HEK293 (cell line): ENCODE data around the gene PPP1R36.

Experiments
- CTCF ChIA-PET: fragments of 350-600 bp; formaldehyde crosslinking; extraction: SDS; loops from one replicate; lab custom pipeline; 2021; ENCODE audit warnings: antibody characterized with exemption; lab: Yijun Ruan, JAX
- POLR2A ChIA-PET: fragments of 300-600 bp; formaldehyde crosslinking; extraction: SDS; loops from one replicate; lab custom pipeline; 2020; ENCODE audit warnings: antibody characterized with exemption, inconsistent platforms; lab: Yijun Ruan, JAX
- H3K27ac ChIP-seq: fragments of 200-500 bp; sonication (Bioruptor generic); 2 replicates; pipeline ENCODE4 v1.5.1; 2014; ENCODE audit warnings: low read depth, low read length, control low read depth, inconsistent platforms; ENCODE audit errors: extremely low read depth
- H3K36me3 ChIP-seq, 2 experiments: fragments of 200-500 bp in 1 of 2; sonication (Bioruptor generic) in 1 of 2; 1 replicate in 1 of 2; 2 replicates in 1 of 2; pipeline ENCODE4 v1.5.1; 2014 to 2017; ENCODE audit warnings: inconsistent platforms in 2 of 2, low read length in 2 of 2; ENCODE audit not compliant: control insufficient read depth in 2 of 2, insufficient read depth in 1 of 2
- H3K4me1 ChIP-seq: fragments of 200-500 bp; sonication (Bioruptor generic); 2 replicates; pipeline ENCODE4 v1.5.1; 2014; ENCODE audit warnings: mild to moderate bottlenecking, low read length, inconsistent platforms; ENCODE audit not compliant: control insufficient read depth, insufficient read depth
- H3K4me3 ChIP-seq: 2 replicates; pipeline ENCODE4 v1.5.1; 2011; ENCODE audit warnings: low read depth, mild to moderate bottlenecking, control low read depth, low read length, moderate library complexity
- H3K9me3 ChIP-seq: fragments of 200-500 bp; sonication (Bioruptor generic); 2 replicates; pipeline ENCODE4 v1.5.1; 2014; ENCODE audit warnings: low read depth, low read length, inconsistent platforms; ENCODE audit not compliant: control insufficient read depth, insufficient read depth
- GLIS1 ChIP-seq: fragments of 450-650 bp; formaldehyde crosslinking; IDR thresholded peaks from 2 replicates; pipeline ENCODE4 v1.5.1; 2016; ENCODE audit warnings: missing biosample characterization, missing genetic modification characterization
- HOXD13 ChIP-seq: sonication (generic); formaldehyde crosslinking; IDR thresholded peaks from 2 replicates; pipeline ENCODE4 v1.8.0; 2022; ENCODE audit warnings: missing genetic modification reagents, borderline replicate concordance
- IKZF3 ChIP-seq: fragments of 450-650 bp; IDR thresholded peaks from 2 replicates; pipeline ENCODE4 v1.5.0; 2018; ENCODE audit warnings: missing biosample characterization, mild to moderate bottlenecking, missing genetic modification characterization, moderate library complexity
- KLF16 ChIP-seq: fragments of 450-650 bp; formaldehyde crosslinking; IDR thresholded peaks from 2 replicates; pipeline ENCODE4 v1.5.1; 2017; ENCODE audit warnings: missing biosample characterization, missing genetic modification characterization
- KLF7 ChIP-seq: fragments of 450-650 bp; formaldehyde crosslinking; IDR thresholded peaks from 2 replicates; pipeline ENCODE4 v1.5.1; 2016; ENCODE audit warnings: missing biosample characterization, missing genetic modification characterization, borderline replicate concordance
- MEIS1 ChIP-seq: sonication (generic); formaldehyde crosslinking; IDR thresholded peaks from 2 replicates; pipeline ENCODE4 v1.8.1; 2022; ENCODE audit warnings: missing genetic modification reagents, mild to moderate bottlenecking, borderline replicate concordance
- OSR2 ChIP-seq: fragments of 450-650 bp; formaldehyde crosslinking; IDR thresholded peaks from 2 replicates; pipeline ENCODE4 v1.5.1; 2016; ENCODE audit warnings: missing biosample characterization, missing genetic modification characterization
- OVOL3 ChIP-seq: fragments of 450-650 bp; formaldehyde crosslinking; IDR thresholded peaks from 2 replicates; pipeline ENCODE4 v1.5.1; 2016; ENCODE audit warnings: missing biosample characterization, missing genetic modification characterization
- SP2 ChIP-seq: fragments of 450-650 bp; formaldehyde crosslinking; IDR thresholded peaks from 2 replicates; pipeline ENCODE4 v1.5.1; 2016; ENCODE audit warnings: missing biosample characterization, missing genetic modification characterization
- ZBTB17 ChIP-seq: fragments of 450-650 bp; formaldehyde crosslinking; IDR thresholded peaks from 2 replicates; pipeline ENCODE4 v1.5.1; 2016; ENCODE audit warnings: missing biosample characterization, missing genetic modification characterization
- ZBTB20 ChIP-seq: fragments of 450-650 bp; formaldehyde crosslinking; IDR thresholded peaks from 2 replicates; pipeline ENCODE4 v1.5.1; 2016; ENCODE audit warnings: missing biosample characterization, missing genetic modification characterization
- ZBTB7A ChIP-seq: fragments of 450-650 bp; formaldehyde crosslinking; IDR thresholded peaks from 2 replicates; pipeline ENCODE4 v1.5.1; 2016; ENCODE audit warnings: low read depth, missing biosample characterization, missing genetic modification characterization
- ZBTB8A ChIP-seq: fragments of 450-650 bp; formaldehyde crosslinking; IDR thresholded peaks from 2 replicates; pipeline ENCODE4 v1.5.1; 2016; ENCODE audit warnings: missing biosample characterization, missing genetic modification characterization
- ZFP41 ChIP-seq: fragments of 450-650 bp; formaldehyde crosslinking; IDR thresholded peaks from 2 replicates; pipeline ENCODE4 v1.5.1; 2016; ENCODE audit warnings: missing biosample characterization, missing genetic modification characterization, borderline replicate concordance
- ZNF114 ChIP-seq: fragments of 450-650 bp; formaldehyde crosslinking; IDR thresholded peaks from 2 replicates; pipeline ENCODE4 v1.5.0; 2017; ENCODE audit warnings: missing biosample characterization, missing genetic modification characterization
- ZNF157 ChIP-seq: fragments of 450-650 bp; formaldehyde crosslinking; IDR thresholded peaks from 2 replicates; pipeline ENCODE4 v1.5.1; 2016; ENCODE audit warnings: missing biosample characterization, missing genetic modification characterization
- ZNF174 ChIP-seq: fragments of 450-650 bp; formaldehyde crosslinking; IDR thresholded peaks from 2 replicates; pipeline ENCODE4 v1.5.0; 2017; ENCODE audit warnings: missing biosample characterization, mild to moderate bottlenecking, missing genetic modification characterization
- ZNF214 ChIP-seq: fragments of 450-650 bp; formaldehyde crosslinking; IDR thresholded peaks from 2 replicates; pipeline ENCODE4 v1.5.1; 2017; ENCODE audit warnings: missing biosample characterization, mild to moderate bottlenecking, missing genetic modification characterization, borderline replicate concordance
- ZNF24 ChIP-seq: fragments of 450-650 bp; formaldehyde crosslinking; IDR thresholded peaks from 2 replicates; pipeline ENCODE4 v1.5.1; 2016; ENCODE audit warnings: missing biosample characterization, missing genetic modification characterization
- ZNF274 ChIP-seq, 2 experiments: fragments of 200-500 bp in 1 of 2; fragments of 450-650 bp in 1 of 2; sonication (Bioruptor generic) in 1 of 2; formaldehyde crosslinking in 1 of 2; IDR thresholded peaks; 2 replicates each; pipeline versions ENCODE4 v1.5.1 to v1.6.1; 2014 to 2016; ENCODE audit warnings: borderline replicate concordance in 1 of 2, inconsistent platforms in 1 of 2, low read length in 1 of 2, missing biosample characterization in 1 of 2, missing genetic modification characterization in 1 of 2
- ZNF341 ChIP-seq: fragments of 450-650 bp; formaldehyde crosslinking; IDR thresholded peaks from 2 replicates; pipeline ENCODE4; 2016; ENCODE audit warnings: low read depth, missing biosample characterization, missing genetic modification characterization
- ZNF391 ChIP-seq: fragments of 450-650 bp; formaldehyde crosslinking; IDR thresholded peaks from 2 replicates; pipeline ENCODE4 v1.5.1; 2016; ENCODE audit warnings: low read depth, missing biosample characterization, missing genetic modification characterization, borderline replicate concordance
- ZNF514 ChIP-seq: fragments of 450-650 bp; formaldehyde crosslinking; IDR thresholded peaks from 2 replicates; pipeline ENCODE4 v1.5.1; 2016; ENCODE audit warnings: missing biosample characterization, missing genetic modification characterization
- ZNF529 ChIP-seq: fragments of 450-650 bp; formaldehyde crosslinking; IDR thresholded peaks from 2 replicates; pipeline ENCODE4 v1.5.1; 2017; ENCODE audit warnings: missing genetic modification characterization, missing biosample characterization; ENCODE audit not compliant: insufficient replicate concordance
- ZNF658 ChIP-seq: fragments of 450-650 bp; formaldehyde crosslinking; IDR thresholded peaks from 2 replicates; pipeline ENCODE4; 2016; ENCODE audit warnings: missing biosample characterization, missing genetic modification characterization
- ZSCAN16 ChIP-seq: fragments of 450-650 bp; formaldehyde crosslinking; IDR thresholded peaks from 2 replicates; pipeline ENCODE4 v1.5.1; 2016; ENCODE audit warnings: missing biosample characterization, missing genetic modification characterization
- ZSCAN5A ChIP-seq: fragments of 450-650 bp; formaldehyde crosslinking; IDR thresholded peaks from 2 replicates; pipeline ENCODE4 v1.5.1; 2016; ENCODE audit warnings: missing biosample characterization, missing genetic modification characterization
- TF ChIP-seq, protein P1 (sequence below): fragments of 450-650 bp; formaldehyde crosslinking; IDR thresholded peaks from 2 replicates; pipeline ENCODE4 v1.5.1; 2017; ENCODE audit warnings: missing biosample characterization, missing genetic modification characterization
- TF ChIP-seq, protein P2 (sequence below): fragments of 450-650 bp; formaldehyde crosslinking; IDR thresholded peaks from 2 replicates; pipeline ENCODE4 v1.5.1; 2016; ENCODE audit warnings: missing biosample characterization, missing genetic modification characterization
- TF ChIP-seq, protein P3 (sequence below): fragments of 450-650 bp; formaldehyde crosslinking; IDR thresholded peaks from 2 replicates; pipeline ENCODE4 v1.5.1; 2017; ENCODE audit warnings: missing biosample characterization, missing genetic modification characterization

PPP1R36 gene

DNA sequence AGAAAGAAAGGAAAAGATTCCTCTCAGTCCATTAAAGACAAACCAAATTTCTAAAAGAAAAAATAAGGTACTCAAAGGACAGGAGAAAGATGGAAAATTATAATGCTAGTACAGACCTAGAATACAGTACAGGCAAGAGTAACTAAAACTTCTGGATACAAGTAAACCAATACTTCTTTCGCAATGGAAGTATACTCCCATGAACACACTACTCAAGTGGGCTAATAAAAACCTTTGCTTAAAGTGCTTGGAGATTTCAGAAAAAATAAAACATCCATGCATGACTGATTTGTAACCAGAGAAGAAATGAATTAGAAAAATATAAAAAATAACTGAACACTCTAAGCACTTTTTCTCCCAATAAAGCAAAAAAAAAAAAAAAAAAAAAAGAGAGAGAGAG lies 49.7 kb upstream of the PPP1R36 start (continued):
- TF ChIP-seq ZSCAN16 (tag by site-specific recombination) = no peak

DNA sequence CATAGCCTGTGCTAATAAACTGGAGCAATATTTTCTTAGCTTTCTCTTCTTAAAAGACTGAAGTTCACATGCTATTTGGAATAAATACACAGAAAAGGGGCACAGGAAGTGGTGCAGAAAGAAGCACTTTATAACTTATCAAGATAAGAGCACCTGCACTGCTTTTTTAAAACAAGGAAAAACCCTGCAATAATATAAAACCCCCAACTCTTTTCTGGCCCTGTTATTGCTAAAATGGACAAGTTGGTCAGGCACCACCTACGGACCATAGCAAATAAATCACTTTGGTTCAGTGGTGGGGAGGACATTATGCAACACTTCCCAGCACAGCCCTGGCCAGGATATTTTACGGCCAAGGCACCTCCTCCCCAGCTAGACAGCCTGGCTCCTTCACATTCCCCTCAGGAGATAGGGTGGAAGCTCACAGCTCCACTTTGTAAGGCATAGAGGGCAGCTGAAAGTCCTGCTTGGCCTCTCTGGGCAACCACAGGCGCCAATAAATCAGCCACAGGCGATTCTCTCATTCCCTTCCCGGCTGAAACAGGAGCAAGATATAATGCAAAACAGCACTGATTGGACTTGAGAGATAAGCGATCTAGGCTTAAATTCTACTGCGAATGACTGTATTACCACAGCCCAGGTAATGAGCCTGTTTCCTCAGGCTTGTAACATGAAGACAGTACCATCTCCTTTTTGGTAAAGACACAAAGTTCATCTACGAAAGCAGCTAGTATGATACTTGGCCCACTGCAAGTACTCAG lies 48.2 kb upstream of the PPP1R36 start:
- peak overlapping the region; percentile 99 for H3K27ac ChIP-seq
- H3K36me3 ChIP-seq = peaks cover 7 to 11% of the 10 kb centered on the region in 2 experiments; a peak in 2 of 3 replicates
- peaks cover 20% of the 10 kb centered on the region for H3K4me1 ChIP-seq
- peak overlapping the region; percentile 8 for H3K4me3 ChIP-seq
- CTCF ChIA-PET = interaction anchor here (0.6 to 1.3 kb wide), 4 partner anchors 9 to 135 kb away, joined by 3 to 4 read pairs (median 3); no protein-coding TSS in a partner anchor
- POLR2A ChIA-PET = interaction anchor here (1.2 to 5.2 kb wide), 6 partner anchors 9 to 163 kb away, joined by 3 to 54 read pairs (median 4); partner anchors contain the start of genes HSPA2 and MTHFD1
- no peaks in the 10 kb centered on the region for H3K9me3 ChIP-seq
- no peak for TF ChIP-seq OSR2 (tag by site-specific recombination)
- no peak for TF ChIP-seq MEIS1 (CRISPR knock-in tag)
- TF ChIP-seq IKZF3 (tag by site-specific recombination) = peak; percentile 67
- TF ChIP-seq, protein P1, sequence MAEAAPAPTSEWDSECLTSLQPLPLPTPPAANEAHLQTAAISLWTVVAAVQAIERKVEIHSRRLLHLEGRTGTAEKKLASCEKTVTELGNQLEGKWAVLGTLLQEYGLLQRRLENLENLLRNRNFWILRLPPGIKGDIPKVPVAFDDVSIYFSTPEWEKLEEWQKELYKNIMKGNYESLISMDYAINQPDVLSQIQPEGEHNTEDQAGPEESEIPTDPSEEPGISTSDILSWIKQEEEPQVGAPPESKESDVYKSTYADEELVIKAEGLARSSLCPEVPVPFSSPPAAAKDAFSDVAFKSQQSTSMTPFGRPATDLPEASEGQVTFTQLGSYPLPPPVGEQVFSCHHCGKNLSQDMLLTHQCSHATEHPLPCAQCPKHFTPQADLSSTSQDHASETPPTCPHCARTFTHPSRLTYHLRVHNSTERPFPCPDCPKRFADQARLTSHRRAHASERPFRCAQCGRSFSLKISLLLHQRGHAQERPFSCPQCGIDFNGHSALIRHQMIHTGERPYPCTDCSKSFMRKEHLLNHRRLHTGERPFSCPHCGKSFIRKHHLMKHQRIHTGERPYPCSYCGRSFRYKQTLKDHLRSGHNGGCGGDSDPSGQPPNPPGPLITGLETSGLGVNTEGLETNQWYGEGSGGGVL (tag by site-specific recombination) = no peak
- TF ChIP-seq ZSCAN16 (tag by site-specific recombination) = no peak
- no peak for TF ChIP-seq ZNF658 (tag by site-specific recombination)
- TF ChIP-seq GLIS1 (tag by site-specific recombination) = no peak
- no peak for TF ChIP-seq ZNF114 (tag by site-specific recombination)
- TF ChIP-seq ZBTB20 (tag by site-specific recombination) = peak; percentile 27; the same call in 1 of the 2 replicates
- TF ChIP-seq ZSCAN5A (tag by site-specific recombination) = no peak
- TF ChIP-seq, protein P2, sequence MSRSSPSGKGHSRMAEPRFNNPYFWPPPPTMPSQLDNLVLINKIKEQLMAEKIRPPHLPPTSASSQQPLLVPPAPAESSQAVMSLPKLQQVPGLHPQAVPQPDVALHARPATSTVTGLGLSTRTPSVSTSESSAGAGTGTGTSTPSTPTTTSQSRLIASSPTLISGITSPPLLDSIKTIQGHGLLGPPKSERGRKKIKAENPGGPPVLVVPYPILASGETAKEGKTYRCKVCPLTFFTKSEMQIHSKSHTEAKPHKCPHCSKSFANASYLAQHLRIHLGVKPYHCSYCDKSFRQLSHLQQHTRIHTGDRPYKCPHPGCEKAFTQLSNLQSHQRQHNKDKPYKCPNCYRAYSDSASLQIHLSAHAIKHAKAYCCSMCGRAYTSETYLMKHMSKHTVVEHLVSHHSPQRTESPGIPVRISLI = no peak
- peak; percentile 96 for TF ChIP-seq ZNF341 (tag by site-specific recombination)
- no peak for TF ChIP-seq ZNF214 (tag by site-specific recombination)
- TF ChIP-seq ZNF274 (IDR thresholded peaks at IDR 0.05; ENCODE audit: low read length) = no peak
- TF ChIP-seq ZNF274 (tag by site-specific recombination; IDR thresholded peaks at IDR 0.05; ENCODE audit: borderline replicate concordance) = no peak
- TF ChIP-seq SP2 (tag by site-specific recombination) = peak; percentile 57
- no peak for TF ChIP-seq KLF7 (tag by site-specific recombination)
- TF ChIP-seq KLF16 (tag by site-specific recombination) = no peak
- TF ChIP-seq ZBTB8A (tag by site-specific recombination) = peak; percentile 27; the same call in 1 of the 2 replicates
- peak; percentile 39; the same call in 1 of the 2 replicates for TF ChIP-seq ZBTB17 (tag by site-specific recombination)
- no peak for TF ChIP-seq ZBTB7A (tag by site-specific recombination)
- TF ChIP-seq, protein P3, sequence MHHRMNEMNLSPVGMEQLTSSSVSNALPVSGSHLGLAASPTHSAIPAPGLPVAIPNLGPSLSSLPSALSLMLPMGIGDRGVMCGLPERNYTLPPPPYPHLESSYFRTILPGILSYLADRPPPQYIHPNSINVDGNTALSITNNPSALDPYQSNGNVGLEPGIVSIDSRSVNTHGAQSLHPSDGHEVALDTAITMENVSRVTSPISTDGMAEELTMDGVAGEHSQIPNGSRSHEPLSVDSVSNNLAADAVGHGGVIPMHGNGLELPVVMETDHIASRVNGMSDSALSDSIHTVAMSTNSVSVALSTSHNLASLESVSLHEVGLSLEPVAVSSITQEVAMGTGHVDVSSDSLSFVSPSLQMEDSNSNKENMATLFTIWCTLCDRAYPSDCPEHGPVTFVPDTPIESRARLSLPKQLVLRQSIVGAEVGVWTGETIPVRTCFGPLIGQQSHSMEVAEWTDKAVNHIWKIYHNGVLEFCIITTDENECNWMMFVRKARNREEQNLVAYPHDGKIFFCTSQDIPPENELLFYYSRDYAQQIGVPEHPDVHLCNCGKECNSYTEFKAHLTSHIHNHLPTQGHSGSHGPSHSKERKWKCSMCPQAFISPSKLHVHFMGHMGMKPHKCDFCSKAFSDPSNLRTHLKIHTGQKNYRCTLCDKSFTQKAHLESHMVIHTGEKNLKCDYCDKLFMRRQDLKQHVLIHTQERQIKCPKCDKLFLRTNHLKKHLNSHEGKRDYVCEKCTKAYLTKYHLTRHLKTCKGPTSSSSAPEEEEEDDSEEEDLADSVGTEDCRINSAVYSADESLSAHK = no peak
- TF ChIP-seq ZNF24 (tag by site-specific recombination) = no peak
- no peak for TF ChIP-seq HOXD13 (CRISPR knock-in tag)
- TF ChIP-seq ZFP41 (tag by site-specific recombination) = no peak
- TF ChIP-seq ZNF157 (tag by site-specific recombination) = no peak
- no peak for TF ChIP-seq ZNF174
- no peak for TF ChIP-seq OVOL3
- TF ChIP-seq ZNF514 (tag by site-specific recombination) = no peak
- TF ChIP-seq ZNF391 (tag by site-specific recombination) = no peak
- TF ChIP-seq ZNF529 (tag by site-specific recombination) = no peak
